Measurements from ENCODE around the gene TSGA10IP.

The TSGA10IP gene

GRCh38 chr11:65976216-65977176 lies 31.2 kb downstream of the TSGA10IP start:
- Mint-ChIP-seq H3K27me3 (ENCODE audit: low read depth, poor library complexity) (peaks cover 5% of the 10 kb centered on the region), H3K9me3 (no peaks in the 10 kb centered on the region), H3K27ac (no peak overlapping the region), H3K36me3 (ENCODE audit: low read depth) (peaks cover 46% of the 10 kb centered on the region), H3K4me3 (no peak overlapping the region), H3K4me1 (no peaks in the 10 kb centered on the region)
- DNase-seq: no peak
- TF ChIP-seq, protein P1, sequence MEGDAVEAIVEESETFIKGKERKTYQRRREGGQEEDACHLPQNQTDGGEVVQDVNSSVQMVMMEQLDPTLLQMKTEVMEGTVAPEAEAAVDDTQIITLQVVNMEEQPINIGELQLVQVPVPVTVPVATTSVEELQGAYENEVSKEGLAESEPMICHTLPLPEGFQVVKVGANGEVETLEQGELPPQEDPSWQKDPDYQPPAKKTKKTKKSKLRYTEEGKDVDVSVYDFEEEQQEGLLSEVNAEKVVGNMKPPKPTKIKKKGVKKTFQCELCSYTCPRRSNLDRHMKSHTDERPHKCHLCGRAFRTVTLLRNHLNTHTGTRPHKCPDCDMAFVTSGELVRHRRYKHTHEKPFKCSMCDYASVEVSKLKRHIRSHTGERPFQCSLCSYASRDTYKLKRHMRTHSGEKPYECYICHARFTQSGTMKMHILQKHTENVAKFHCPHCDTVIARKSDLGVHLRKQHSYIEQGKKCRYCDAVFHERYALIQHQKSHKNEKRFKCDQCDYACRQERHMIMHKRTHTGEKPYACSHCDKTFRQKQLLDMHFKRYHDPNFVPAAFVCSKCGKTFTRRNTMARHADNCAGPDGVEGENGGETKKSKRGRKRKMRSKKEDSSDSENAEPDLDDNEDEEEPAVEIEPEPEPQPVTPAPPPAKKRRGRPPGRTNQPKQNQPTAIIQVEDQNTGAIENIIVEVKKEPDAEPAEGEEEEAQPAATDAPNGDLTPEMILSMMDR (IDR thresholded peaks at IDR 0.05): no peak

- no peak overlapping the region for H3K27ac Mint-ChIP-seq
- no peaks in the 10 kb centered on the region for H3K4me1 Mint-ChIP-seq
- DNase-seq: no peak
- H3K27me3 Mint-ChIP-seq (ENCODE audit: low read depth, poor library complexity): no peaks in the 10 kb centered on the region
- no peak overlapping the region for H3K4me3 Mint-ChIP-seq
- TF ChIP-seq, protein P1 (IDR thresholded peaks at IDR 0.05): no peak
- no peaks in the 10 kb centered on the region for H3K9me3 Mint-ChIP-seq
- H3K36me3 Mint-ChIP-seq (ENCODE audit: low read depth): peaks cover 33% of the 10 kb centered on the region
Observed at GRCh38 chr11:65977621-65978390, 32.5 kb downstream of the TSGA10IP start.

- Mint-ChIP-seq H3K4me3 (no peak overlapping the region), H3K9me3 (no peaks in the 10 kb centered on the region), H3K36me3 (ENCODE audit: low read depth) (peaks cover 25% of the 10 kb centered on the region), H3K27ac (no peak overlapping the region), H3K4me1 (no peaks in the 10 kb centered on the region), H3K27me3 (ENCODE audit: low read depth, poor library complexity) (no peaks in the 10 kb centered on the region)
- DNase-seq: no peak
- TF ChIP-seq, protein P1 (IDR thresholded peaks at IDR 0.05): no peak
Observed at GRCh38 chr11:65978391-65979238, 33.3 kb downstream of the TSGA10IP start.

GRCh38 chr11:65979261-65979759 lies 34.0 kb downstream of the TSGA10IP start:
- H3K27me3 Mint-ChIP-seq (ENCODE audit: low read depth, poor library complexity): no peaks in the 10 kb centered on the region

More at GRCh38 chr11:65979261-65979759, 34.0 kb downstream of the TSGA10IP start:
- H3K4me1 Mint-ChIP-seq: no peaks in the 10 kb centered on the region
- TF ChIP-seq, protein P1 (IDR thresholded peaks at IDR 0.05): no peak
- H3K36me3 Mint-ChIP-seq (ENCODE audit: low read depth): peaks cover 22% of the 10 kb centered on the region
- H3K4me3 Mint-ChIP-seq: no peak overlapping the region
- no peak for DNase-seq
- H3K27ac Mint-ChIP-seq: peak overlapping the region; percentile 66
- H3K9me3 Mint-ChIP-seq: no peaks in the 10 kb centered on the region

Data from nephron progenitor cell (in vitro differentiated cells).